Colon (tissue), 2 donors: ENCODE measurements around the gene EFNB1.

Experiments
- FAIRE-seq: peaks from 2 replicates; lab custom pipeline; 2012; peaks lifted over from hg19 to GRCh38; lab: Jason Lieb, UNC
- donor health status: control.
- donor health status: control.

Gene EFNB1

GRCh38 chrX:68843992-68844391 lies 15.2 kb downstream of the EFNB1 start:
- FAIRE-seq = no peak

GRCh38 chrX:68844581-68844980 lies 15.8 kb downstream of the EFNB1 start:
- no peak for FAIRE-seq

GRCh38 chrX:68846536-68846935 lies 17.7 kb downstream of the EFNB1 start:
- no peak for FAIRE-seq

- FAIRE-seq = no peak
Measured at GRCh38 chrX:68847172-68847571, 18.4 kb downstream of the EFNB1 start.

GRCh38 chrX:68848189-68848940 lies 19.5 kb downstream of the EFNB1 start:
- peak; percentile 75 for FAIRE-seq

GRCh38 chrX:68851082-68851481 lies 22.3 kb downstream of the EFNB1 start:
- FAIRE-seq = no peak

GRCh38 chrX:68852046-68852445 lies 23.2 kb downstream of the EFNB1 start:
- FAIRE-seq = no peak

- no peak for FAIRE-seq
Measured at GRCh38 chrX:68853665-68854251, 24.9 kb downstream of the EFNB1 start.

GRCh38 chrX:68865300-68865699 lies 36.5 kb downstream of the EFNB1 start:
- no peak for FAIRE-seq

- no peak for FAIRE-seq
Measured at GRCh38 chrX:68865926-68866325, 37.1 kb downstream of the EFNB1 start.

GRCh38 chrX:68867458-68868112 lies 38.8 kb downstream of the EFNB1 start:
- no peak for FAIRE-seq

- no peak for FAIRE-seq
Measured at GRCh38 chrX:68868316-68868715, 39.5 kb downstream of the EFNB1 start.

GRCh38 chrX:68868902-68869800 lies 40.3 kb downstream of the EFNB1 start:
- no peak for FAIRE-seq

GRCh38 chrX:68870357-68870756 lies 41.5 kb downstream of the EFNB1 start:
- FAIRE-seq = no peak

- FAIRE-seq = no peak
Measured at GRCh38 chrX:68872171-68872570, 43.4 kb downstream of the EFNB1 start.

GRCh38 chrX:68874076-68874475 lies 45.3 kb downstream of the EFNB1 start:
- FAIRE-seq = no peak

- no peak for FAIRE-seq
Measured at GRCh38 chrX:68876731-68877130, 47.9 kb downstream of the EFNB1 start.

GRCh38 chrX:68877606-68878005 lies 48.8 kb downstream of the EFNB1 start:
- FAIRE-seq = no peak

- FAIRE-seq = no peak
Measured at GRCh38 chrX:68878977-68879645, 50.3 kb downstream of the EFNB1 start.

- FAIRE-seq = no peak
Measured at GRCh38 chrX:68880846-68881552, 52.2 kb downstream of the EFNB1 start.

- FAIRE-seq = no peak
Measured at GRCh38 chrX:68881911-68882310, 53.1 kb downstream of the EFNB1 start.
